ENCODE results near the gene TSBP1.
"Not testable (repeated sequence)": the region's sequence is repeated elsewhere in the genome, so short reads cannot be mapped to it uniquely, and the experiment has no call there.

Gene TSBP1

DNA sequence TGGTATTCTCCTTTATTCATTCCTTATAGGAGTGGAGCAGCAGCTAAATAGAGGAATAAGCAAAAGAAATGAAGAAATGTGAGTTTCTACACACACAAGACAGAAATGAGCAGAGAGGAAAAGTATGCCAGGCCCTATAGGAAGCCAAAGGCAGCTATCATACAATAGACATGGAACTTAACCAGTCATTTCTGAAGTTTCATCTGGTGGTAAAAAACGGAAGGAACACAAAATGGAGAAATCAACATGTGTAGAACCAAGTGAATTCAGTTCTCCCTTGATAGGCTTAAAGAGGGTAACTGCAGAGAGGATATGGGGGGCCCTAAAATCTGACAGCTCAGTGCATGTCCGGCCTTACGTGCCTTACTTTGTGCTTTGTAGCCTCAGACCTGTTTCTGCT lies 44.6 kb downstream of the TSBP1 start:
- H3K27me3 ChIP-seq (ENCODE audit: control insufficient read depth, insufficient read depth, low read length), result no peaks in the 10 kb centered on the region
- no peak overlapping the region for H3K4me2 ChIP-seq (ENCODE audit: low read length)
- H2AFZ ChIP-seq, result no peak overlapping the region
- no peaks in the 10 kb centered on the region for H3K4me1 ChIP-seq
- no peaks in the 10 kb centered on the region for H3K9me3 ChIP-seq (ENCODE audit: control insufficient read depth, low read length)
- TF ChIP-seq, protein P1, sequence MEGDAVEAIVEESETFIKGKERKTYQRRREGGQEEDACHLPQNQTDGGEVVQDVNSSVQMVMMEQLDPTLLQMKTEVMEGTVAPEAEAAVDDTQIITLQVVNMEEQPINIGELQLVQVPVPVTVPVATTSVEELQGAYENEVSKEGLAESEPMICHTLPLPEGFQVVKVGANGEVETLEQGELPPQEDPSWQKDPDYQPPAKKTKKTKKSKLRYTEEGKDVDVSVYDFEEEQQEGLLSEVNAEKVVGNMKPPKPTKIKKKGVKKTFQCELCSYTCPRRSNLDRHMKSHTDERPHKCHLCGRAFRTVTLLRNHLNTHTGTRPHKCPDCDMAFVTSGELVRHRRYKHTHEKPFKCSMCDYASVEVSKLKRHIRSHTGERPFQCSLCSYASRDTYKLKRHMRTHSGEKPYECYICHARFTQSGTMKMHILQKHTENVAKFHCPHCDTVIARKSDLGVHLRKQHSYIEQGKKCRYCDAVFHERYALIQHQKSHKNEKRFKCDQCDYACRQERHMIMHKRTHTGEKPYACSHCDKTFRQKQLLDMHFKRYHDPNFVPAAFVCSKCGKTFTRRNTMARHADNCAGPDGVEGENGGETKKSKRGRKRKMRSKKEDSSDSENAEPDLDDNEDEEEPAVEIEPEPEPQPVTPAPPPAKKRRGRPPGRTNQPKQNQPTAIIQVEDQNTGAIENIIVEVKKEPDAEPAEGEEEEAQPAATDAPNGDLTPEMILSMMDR (IDR thresholded peaks at IDR 0.05), result no peak
- H3K27ac ChIP-seq, result no peak overlapping the region
- H3K9ac ChIP-seq, result no peak overlapping the region
- no peak overlapping the region for H3K4me3 ChIP-seq (ENCODE audit: low read depth, low read length)
- H3K36me3 ChIP-seq (ENCODE audit: control insufficient read depth, insufficient read depth, low read length), result no peaks in the 10 kb centered on the region
- H3K79me2 ChIP-seq, result no peaks in the 10 kb centered on the region

DNA sequence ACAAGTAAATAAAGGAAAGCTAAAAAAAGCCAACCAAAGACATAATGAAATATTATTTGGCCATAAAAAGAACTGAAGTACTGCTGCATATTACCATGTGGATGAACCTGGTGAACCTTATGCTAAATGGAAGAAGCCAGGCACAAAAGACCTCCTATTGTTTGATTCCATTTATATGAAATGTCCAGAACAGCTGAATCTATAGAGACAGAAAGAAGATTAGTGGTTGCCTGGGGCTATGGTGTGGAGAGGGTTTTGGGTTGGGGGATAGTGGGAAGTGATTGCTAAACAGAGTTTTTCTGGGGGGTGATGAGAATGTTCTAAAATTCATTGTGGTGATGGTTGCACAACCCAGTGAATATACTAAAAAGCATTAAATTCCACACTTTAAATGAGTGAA lies 53.2 kb downstream of the TSBP1 start:
- H3K36me3 ChIP-seq (ENCODE audit: control insufficient read depth, insufficient read depth, low read length), result no peaks in the 10 kb centered on the region
- no peak overlapping the region for H3K9ac ChIP-seq
- no peaks in the 10 kb centered on the region for H3K9me3 ChIP-seq (ENCODE audit: control insufficient read depth, low read length)
- no peaks in the 10 kb centered on the region for H3K79me2 ChIP-seq
- H3K27ac ChIP-seq, result no peak overlapping the region
- no peak overlapping the region for H2AFZ ChIP-seq
- H3K27me3 ChIP-seq (ENCODE audit: control insufficient read depth, insufficient read depth, low read length), result no peaks in the 10 kb centered on the region
- no peaks in the 10 kb centered on the region for H3K4me1 ChIP-seq
- H3K4me3 ChIP-seq (ENCODE audit: low read depth, low read length), result no peak overlapping the region
- TF ChIP-seq, protein P1 (IDR thresholded peaks at IDR 0.05), result no peak
- no peak overlapping the region for H3K4me2 ChIP-seq (ENCODE audit: low read length)

DNA sequence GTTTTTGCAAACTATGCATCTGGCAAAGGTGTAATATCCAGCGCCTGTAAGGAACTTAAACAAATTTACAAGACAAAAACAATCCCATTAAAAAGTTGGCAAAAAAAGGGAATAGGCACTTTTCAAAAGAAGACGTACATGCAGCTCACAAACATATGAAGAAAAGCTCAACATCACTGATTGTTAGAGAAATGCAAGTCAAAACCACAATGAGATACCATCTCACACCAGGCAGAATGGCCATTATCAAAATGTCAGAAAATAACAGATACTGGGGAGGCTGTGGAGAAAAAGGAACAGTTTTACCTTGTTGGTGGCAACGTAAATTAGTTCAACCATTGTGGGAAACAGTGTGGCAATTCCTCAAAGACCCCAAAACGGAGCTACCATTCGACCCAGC lies 54.2 kb downstream of the TSBP1 start:
- H3K79me2 ChIP-seq, result no peaks in the 10 kb centered on the region
- no peaks in the 10 kb centered on the region for H3K9me3 ChIP-seq (ENCODE audit: control insufficient read depth, low read length)
- H3K9ac ChIP-seq, result no peak overlapping the region
- TF ChIP-seq, protein P1 (IDR thresholded peaks at IDR 0.05), result no peak
- no peak overlapping the region for H3K4me2 ChIP-seq (ENCODE audit: low read length)
- no peaks in the 10 kb centered on the region for H3K27me3 ChIP-seq (ENCODE audit: control insufficient read depth, insufficient read depth, low read length)
- H3K36me3 ChIP-seq (ENCODE audit: control insufficient read depth, insufficient read depth, low read length), result no peaks in the 10 kb centered on the region
- H2AFZ ChIP-seq, result no peak overlapping the region
- H3K27ac ChIP-seq, result no peak overlapping the region
- H3K4me3 ChIP-seq (ENCODE audit: low read depth, low read length), result no peak overlapping the region
- no peaks in the 10 kb centered on the region for H3K4me1 ChIP-seq

DNA sequence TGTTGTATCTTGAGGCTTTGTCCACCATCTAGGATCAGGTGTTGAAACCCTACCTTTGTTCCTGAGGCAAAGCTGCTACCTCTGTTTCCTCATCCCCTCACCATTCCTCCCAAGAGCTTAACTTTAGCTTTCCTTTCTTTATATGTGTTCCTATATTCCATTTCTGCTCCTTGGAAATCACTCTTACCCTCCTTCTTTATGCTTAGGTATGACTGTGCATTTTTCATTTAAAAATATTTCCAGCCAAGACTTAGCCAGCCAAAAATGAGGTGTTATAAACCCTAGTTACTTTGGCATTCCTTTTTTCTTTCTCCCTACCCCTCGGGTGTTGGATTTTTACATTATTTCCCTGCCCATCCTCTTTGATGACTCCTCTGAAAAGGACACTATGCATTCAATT lies 57.7 kb downstream of the TSBP1 start:
- Histone ChIP-seq H3K4me1 (no peaks in the 10 kb centered on the region), H3K79me2 (no peaks in the 10 kb centered on the region), H3K4me3 (ENCODE audit: low read depth, low read length) (no peak overlapping the region), H3K36me3 (ENCODE audit: control insufficient read depth, insufficient read depth, low read length) (no peaks in the 10 kb centered on the region), H3K9me3 (ENCODE audit: control insufficient read depth, low read length) (no peaks in the 10 kb centered on the region), H3K27me3 (ENCODE audit: control insufficient read depth, insufficient read depth, low read length) (no peaks in the 10 kb centered on the region), H3K27ac (no peak overlapping the region), H3K4me2 (ENCODE audit: low read length) (no peak overlapping the region), H2AFZ (no peak overlapping the region), H3K9ac (no peak overlapping the region)
- TF ChIP-seq, protein P1 (IDR thresholded peaks at IDR 0.05), result no peak

DNA sequence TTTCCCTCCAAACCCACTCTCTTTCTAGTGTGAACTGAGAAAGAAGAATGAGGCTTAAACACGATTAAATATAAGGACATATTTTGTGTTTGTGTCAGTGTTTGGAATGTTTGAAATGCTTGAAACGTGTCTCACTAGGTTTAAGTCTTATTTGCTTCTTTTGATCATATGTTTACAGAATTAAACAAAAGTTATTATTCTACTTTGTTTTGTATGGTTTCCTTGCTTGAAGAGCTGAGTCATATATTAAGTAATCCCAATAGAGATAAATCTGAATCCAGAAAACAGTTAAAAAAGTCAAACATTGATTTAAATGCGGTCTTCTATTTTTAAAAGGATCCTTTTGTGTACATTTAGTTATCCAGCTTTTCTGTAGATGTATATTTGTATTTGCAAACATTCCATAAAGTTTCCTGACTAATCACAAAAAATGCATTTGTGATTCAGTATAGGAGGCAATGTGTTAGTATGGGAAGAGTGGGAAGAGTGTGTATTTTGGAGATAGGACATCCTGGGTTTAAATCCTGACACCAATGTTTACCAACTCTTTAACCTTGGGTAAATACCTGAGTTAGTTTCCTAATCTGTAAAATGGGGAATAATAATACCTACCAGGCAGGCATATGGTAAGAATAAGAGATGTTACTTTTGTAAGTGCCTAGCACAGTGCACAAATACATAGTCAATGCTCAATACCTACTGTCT lies 72.9 kb downstream of the TSBP1 start:
- H3K4me2 ChIP-seq (ENCODE audit: low read length), result no peak overlapping the region
- no peaks in the 10 kb centered on the region for H3K79me2 ChIP-seq
- H3K27me3 ChIP-seq (ENCODE audit: control insufficient read depth, insufficient read depth, low read length), result no peaks in the 10 kb centered on the region
- H3K36me3 ChIP-seq (ENCODE audit: control insufficient read depth, insufficient read depth, low read length), result no peaks in the 10 kb centered on the region
- no peaks in the 10 kb centered on the region for H3K4me1 ChIP-seq
- TF ChIP-seq, protein P1 (IDR thresholded peaks at IDR 0.05), result no peak
- no peak overlapping the region for H2AFZ ChIP-seq
- no peak overlapping the region for H3K9ac ChIP-seq
- H3K4me3 ChIP-seq (ENCODE audit: low read depth, low read length), result no peak overlapping the region
- H3K9me3 ChIP-seq (ENCODE audit: control insufficient read depth, low read length), result no peaks in the 10 kb centered on the region
- no peak overlapping the region for H3K27ac ChIP-seq

DNA sequence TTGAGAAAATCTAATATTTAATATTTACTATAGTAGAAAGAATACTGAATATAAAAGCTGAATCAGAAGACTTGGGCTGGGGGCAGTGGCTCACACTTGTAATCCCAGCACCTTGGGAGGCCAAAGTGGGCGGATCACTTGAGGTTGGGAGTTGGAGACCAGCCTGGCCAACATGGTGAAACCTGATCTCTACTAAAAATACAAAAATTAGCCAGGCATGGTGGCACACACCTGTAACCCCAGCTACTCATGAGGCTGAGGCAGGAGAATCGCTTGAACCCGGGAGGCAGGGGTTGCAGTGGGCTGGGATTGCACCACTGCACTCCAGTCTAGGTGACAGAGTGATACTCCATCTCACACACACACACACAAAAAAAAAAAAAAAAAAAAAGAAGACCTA lies 76.7 kb downstream of the TSBP1 start:
- not testable (repeated sequence) for H3K79me2 ChIP-seq

More for the DNA sequence above, 76.7 kb downstream of the TSBP1 start:
- not testable (repeated sequence) for H3K9me3 ChIP-seq (ENCODE audit: control insufficient read depth, low read length); H3K36me3 ChIP-seq (ENCODE audit: control insufficient read depth, insufficient read depth, low read length); H3K9ac ChIP-seq; H3K4me2 ChIP-seq (ENCODE audit: low read length); H3K27me3 ChIP-seq (ENCODE audit: control insufficient read depth, insufficient read depth, low read length); H3K4me3 ChIP-seq (ENCODE audit: low read depth, low read length); H3K27ac ChIP-seq; H2AFZ ChIP-seq; H3K4me1 ChIP-seq

Measured in parathyroid adenoma (tissue), 2 donors.